ENCODE results near the gene NRG3. TPM values are rescaled to one million over a fixed set of nuclear protein-coding genes. Genes with fewer than 3 reads are reported as not detected.

Gene NRG3
- total and polyA plus RNA-seq, 2 of the 4 experiments (the other 2 are of a cell fraction) = not detected

GRCh38 chr10:82468453-82468852 is 593.5 kb downstream of the NRG3 start:
- H3K36me3 ChIP-seq (ENCODE audit: control insufficient read depth, insufficient read depth, low read length) = no peaks in the 10 kb centered on the region
- H2BK15ac ChIP-seq (ENCODE audit: low read depth, low read length) = no peak overlapping the region
- ATAC-seq (ENCODE audit: low read depth) (no peak), DNase-seq (no peak)
- dilution Hi-C loops (cut with HindIII; ENCODE audit: low sequenced_read_pairs, unreplicated experiment) (no loop called here), in situ Hi-C loops (cut with MboI; ENCODE audit: low sequenced_read_pairs) (no loop called here), intact Hi-C loops (cut with micrococcal nuclease) (no loop called here)
- H3K4ac ChIP-seq (ENCODE audit: low read depth, low read length) = no peak overlapping the region
- H2BK20ac ChIP-seq (ENCODE audit: low read depth, low read length) = no peak overlapping the region
- H2AFZ ChIP-seq (replicated peaks; ENCODE audit: low read length, poor library complexity) = no peak overlapping the region
- H3K23ac ChIP-seq (ENCODE audit: low read depth, low read length) = no peak overlapping the region
- ChIA-PET POLR2A (ENCODE audit: unreplicated experiment) (no interaction called here), CTCF (no interaction called here)
- H2AK5ac ChIP-seq (ENCODE audit: low read depth, low read length) = no peak overlapping the region
- H4K8ac ChIP-seq (ENCODE audit: low read depth in 2 of 2, low read length in 2 of 2) = no peak overlapping the region
- H4K91ac ChIP-seq (ENCODE audit: insufficient read depth, low read depth, low read length) = no peak overlapping the region
- no peaks in the 10 kb centered on the region for H3K27me3 ChIP-seq (ENCODE audit: control insufficient read depth, insufficient read depth, low read length)
- TF ChIP-seq SMC3 (IDR thresholded peaks at IDR 0.05; ENCODE audit: low read depth, low read length) (no peak), BHLHE40 (IDR thresholded peaks at IDR 0.05; ENCODE audit: low read depth, low read length) (no peak), POLR2A (IDR thresholded peaks at IDR 0.05; ENCODE audit: low read depth, low read length) (no peak), CTCF (conservative IDR thresholded peaks at IDR 0.05; ENCODE audit: low read depth, low read length) (no peak), MAZ (IDR thresholded peaks at IDR 0.05; ENCODE audit: borderline replicate concordance, low read depth, low read length) (no peak), NFE2L2 (IDR thresholded peaks at IDR 0.05; ENCODE audit: low read depth, low read length) (no peak), RCOR1 (IDR thresholded peaks at IDR 0.05; ENCODE audit: insufficient replicate concordance, low read length) (no peak), RFX5 (IDR thresholded peaks at IDR 0.05; ENCODE audit: low read depth, low read length) (no peak), CHD1 (IDR thresholded peaks at IDR 0.05; ENCODE audit: low read depth, low read length) (no peak), FOS (IDR thresholded peaks at IDR 0.05; ENCODE audit: low read depth, low read length) (no peak), RAD21 (IDR thresholded peaks at IDR 0.05; ENCODE audit: low read length) (no peak), CEBPB (IDR thresholded peaks at IDR 0.05; ENCODE audit: low read depth, low read length) (no peak), MAFK (IDR thresholded peaks at IDR 0.05; ENCODE audit: low read depth, low read length) (no peak), MXI1 (IDR thresholded peaks at IDR 0.05; ENCODE audit: borderline replicate concordance, low read depth, low read length) (no peak), ELK1 (IDR thresholded peaks at IDR 0.05; ENCODE audit: borderline replicate concordance, low read depth, low read length) (no peak)
- TF ChIP-seq, protein P1, sequence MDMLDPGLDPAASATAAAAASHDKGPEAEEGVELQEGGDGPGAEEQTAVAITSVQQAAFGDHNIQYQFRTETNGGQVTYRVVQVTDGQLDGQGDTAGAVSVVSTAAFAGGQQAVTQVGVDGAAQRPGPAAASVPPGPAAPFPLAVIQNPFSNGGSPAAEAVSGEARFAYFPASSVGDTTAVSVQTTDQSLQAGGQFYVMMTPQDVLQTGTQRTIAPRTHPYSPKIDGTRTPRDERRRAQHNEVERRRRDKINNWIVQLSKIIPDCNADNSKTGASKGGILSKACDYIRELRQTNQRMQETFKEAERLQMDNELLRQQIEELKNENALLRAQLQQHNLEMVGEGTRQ (IDR thresholded peaks at IDR 0.05; ENCODE audit: low read depth, low read length) = no peak
- H2BK5ac ChIP-seq (ENCODE audit: low read depth, low read length, poor library complexity, severe bottlenecking) = no peak overlapping the region
- no TSS peak for BruUV-seq (replicated peaks)
- H3K9ac ChIP-seq (ENCODE audit: low read depth, low read length) = no peak overlapping the region
- H3K27ac ChIP-seq (ENCODE audit: insufficient read depth, low read length) = no peak overlapping the region
- H2AK9ac ChIP-seq (replicated peaks; ENCODE audit: low read depth, low read length, poor library complexity) = no peak overlapping the region
- H4K5ac ChIP-seq (ENCODE audit: low read depth, low read length) = no peak overlapping the region
- H3K18ac ChIP-seq (ENCODE audit: low read depth, low read length) = no peak overlapping the region
- no peaks in the 10 kb centered on the region for H4K20me1 ChIP-seq (ENCODE audit: insufficient read depth, low read length)
- no peaks in the 10 kb centered on the region for H3K9me1 ChIP-seq (ENCODE audit: insufficient read depth, low read length)
- no peaks in the 10 kb centered on the region for H3K79me1 ChIP-seq (ENCODE audit: low read depth in 1 of 2, low read length in 2 of 2)
- no peaks in the 10 kb centered on the region for H3K4me1 ChIP-seq (ENCODE audit: control insufficient read depth, insufficient read depth, low read length)
- H3K14ac ChIP-seq (replicated peaks; ENCODE audit: low read depth, low read length) = no peak overlapping the region
- no CpG with 5 or more reads among the region's 1 CpG for WGBS, 2 experiments (ENCODE audit: extremely low coverage in 2 of 2, insufficient read length in 1 of 2)
- H3K4me2 ChIP-seq (ENCODE audit: low read depth, low read length) = no peak overlapping the region
- peaks cover 27% of the 10 kb centered on the region for H3K9me3 ChIP-seq (ENCODE audit: control insufficient read depth, insufficient read depth, low read length)
- H3K4me3 ChIP-seq (ENCODE audit: insufficient read depth, low read depth, low read length) = no peak overlapping the region
- H2BK120ac ChIP-seq (ENCODE audit: low read depth, low read length) = no peak overlapping the region
- no peak overlapping the region for H3K56ac ChIP-seq (ENCODE audit: extremely low read depth, insufficient read depth, low read length)

Measured in IMR-90 (cell line).